Liver (tissue), 9 donors: ENCODE data around the gene DMRTB1. TPM values are rescaled to one million over a fixed set of nuclear protein-coding genes. Genes with fewer than 3 reads are reported as not detected.

Experiments
- DNase-seq: peaks from one replicate; pipeline ENCODE4 v3.0.0-alpha.2; 2017; ENCODE audit warnings: low spot score
- H3K27ac ChIP-seq, 2 donors: one replicate each; pipeline ENCODE4 v1.7.0; 2013; ENCODE audit warnings: inconsistent platforms in 2 of 2, low read length in 2 of 2, control low read depth in 1 of 2, low read depth in 1 of 2, mild to moderate bottlenecking in 1 of 2
- H3K27me3 ChIP-seq, 4 donors: one replicate each; pipeline versions ENCODE4 v1.6.1 to v1.7.0; 2013; ENCODE audit warnings: low read length in 3 of 4, inconsistent platforms in 1 of 4, mild to moderate bottlenecking in 1 of 4, moderate library complexity in 1 of 4; ENCODE audit not compliant: control insufficient read depth in 4 of 4, insufficient read depth in 4 of 4
- H3K36me3 ChIP-seq, 4 donors: one replicate each; pipeline versions ENCODE4 v1.6.1 to v1.7.0; 2013; ENCODE audit warnings: low read length in 3 of 4, mild to moderate bottlenecking in 3 of 4, low read depth in 1 of 4, moderate library complexity in 1 of 4; ENCODE audit not compliant: control insufficient read depth in 4 of 4, insufficient read depth in 3 of 4
- H3K4me1 ChIP-seq, 4 donors: one replicate each; pipeline versions ENCODE4 v1.6.1 to v1.7.0; 2013; ENCODE audit warnings: low read length in 3 of 4, mild to moderate bottlenecking in 3 of 4, moderate library complexity in 1 of 4; ENCODE audit not compliant: control insufficient read depth in 4 of 4, insufficient read depth in 4 of 4
- H3K4me3 ChIP-seq, 3 donors: one replicate each; pipeline versions ENCODE4 v1.6.1 to v1.7.0; 2013; ENCODE audit warnings: low read length in 3 of 3, control low read depth in 1 of 3, low read depth in 1 of 3, mild to moderate bottlenecking in 1 of 3
- H3K9ac ChIP-seq, 2 donors: one replicate each; pipeline ENCODE4 v1.7.0; 2013; ENCODE audit warnings: low read length in 2 of 2, mild to moderate bottlenecking in 2 of 2, moderate library complexity in 2 of 2, control low read depth in 1 of 2, low read depth in 1 of 2
- H3K9me3 ChIP-seq, 4 donors: one replicate each; pipeline versions ENCODE4 v1.6.1 to v1.7.0; 2013; ENCODE audit warnings: low read length in 3 of 4; ENCODE audit not compliant: control insufficient read depth in 4 of 4
- EGR1 ChIP-seq, 2 donors: IDR thresholded peaks; 2 replicates each; pipeline ENCODE4 v1.6.1; 2016 to 2018; ENCODE audit warnings: antibody characterized with exemption in 2 of 2, low read depth in 2 of 2
- FOXA2 ChIP-seq: IDR thresholded peaks from 2 replicates; pipeline ENCODE4 v1.6.1; 2016; ENCODE audit warnings: antibody characterized with exemption
- GABPA ChIP-seq, 2 donors: IDR thresholded peaks in 1 of 2; conservative IDR thresholded peaks in 1 of 2; 2 replicates each; pipeline ENCODE4 v1.6.1; 2016; ENCODE audit warnings: antibody characterized with exemption in 2 of 2, mild to moderate bottlenecking in 1 of 2, moderate library complexity in 1 of 2
- HNF4A ChIP-seq, 2 donors: conservative IDR thresholded peaks; 2 replicates each; pipeline ENCODE4 v1.6.1; 2016; ENCODE audit warnings: antibody characterized with exemption in 2 of 2, mild to moderate bottlenecking in 2 of 2
- HNF4G ChIP-seq: IDR thresholded peaks from 2 replicates; pipeline ENCODE4 v1.6.1; 2016; ENCODE audit warnings: antibody characterized with exemption
- JUND ChIP-seq, 2 donors: IDR thresholded peaks; 2 replicates each; pipeline ENCODE4 v1.6.1; 2016; ENCODE audit warnings: antibody characterized with exemption in 2 of 2
- NR2F2 ChIP-seq: IDR thresholded peaks from 2 replicates; pipeline ENCODE4 v1.6.1; 2016; ENCODE audit warnings: antibody characterized with exemption
- RAD21 ChIP-seq, 2 donors: IDR thresholded peaks; 2 replicates each; pipeline ENCODE4 v1.6.1; 2016; ENCODE audit warnings: antibody characterized with exemption in 2 of 2, mild to moderate bottlenecking in 2 of 2
- REST ChIP-seq: IDR thresholded peaks from 2 replicates; pipeline ENCODE4 v1.6.1; 2016; ENCODE audit warnings: antibody characterized with exemption, mild to moderate bottlenecking
- RXRA ChIP-seq, 2 donors: IDR thresholded peaks; 2 replicates each; pipeline ENCODE4 v1.6.1; 2017 to 2018; ENCODE audit warnings: antibody characterized with exemption in 2 of 2, mild to moderate bottlenecking in 1 of 2
- SP1 ChIP-seq: IDR thresholded peaks from 2 replicates; pipeline ENCODE4 v1.6.1; 2018; ENCODE audit warnings: antibody characterized with exemption, mild to moderate bottlenecking
- TAF1 ChIP-seq: conservative IDR thresholded peaks from 2 replicates; pipeline ENCODE4 v1.6.1; 2016; ENCODE audit warnings: antibody characterized with exemption, mild to moderate bottlenecking
- ZBTB33 ChIP-seq: IDR thresholded peaks from 2 replicates; pipeline ENCODE4 v1.6.1; 2016; ENCODE audit warnings: antibody characterized with exemption
- WGBS: extraction: QIAGEN DNeasy Blood & Tissue Kit; methylation state at CpG from one replicate; pipeline ENCODE4 v1.1.7; 2013; 5-methylcytosine and 5-hydroxymethylcytosine counted together
- polyA plus RNA-seq, 2 donors: library from polyadenylated mRNA; stranded (reverse) in 1 of 2; unstranded in 1 of 2; fragments of 200-250 nt in 1 of 2; fragments of >200 nt in 1 of 2; fragmentation: Nextera tagmentation in 1 of 2; extraction: Ambion mirVana in 1 of 2; gene quantifications; one replicate each; pipeline versions ENCODE4 v1.2.1 to v1.2.3, GENCODE V29; 2013 to 2015
- total RNA-seq, 2 donors: library from RNA; depleted of rRNA; stranded (reverse); fragments of >200 nt; gene quantifications; one replicate each; pipeline ENCODE4 v1.2.3, GENCODE V29; 2014
- TF ChIP-seq, protein P1 (sequence below): fragments of 150-350 bp; IDR thresholded peaks from 2 replicates; pipeline ENCODE4 v1.5.1; 2017; ENCODE audit warnings: improper control_type of control experiment, low read depth, low read length; ENCODE audit not compliant: missing input control
- TF ChIP-seq, protein P2 (sequence below): IDR thresholded peaks from 2 replicates; pipeline ENCODE4 v1.6.1; 2016; ENCODE audit warnings: antibody characterized with exemption
- donor health status: healthy.
- donor health status: healthy.
- donor health status: healthy.
- donor health status: healthy.
- donor health status: healthy.

The DMRTB1 gene
- total and polyA plus RNA-seq, 4 donors = not detected

GRCh38 chr1:53475664-53476063 is 16.5 kb downstream of the DMRTB1 start:
- Histone ChIP-seq H3K4me1 (no peaks in the 10 kb centered on the region), H3K9me3 (peaks cover 0 to 2% (median 0%) of the 10 kb centered on the region in 4 donors), H3K9ac (no peak overlapping the region), H3K4me3 (no peak overlapping the region), H3K27me3 (peaks cover 0 to 2% (median 0%) of the 10 kb centered on the region in 4 donors), H3K36me3 (no peaks in the 10 kb centered on the region), H3K27ac (no peak overlapping the region)
- TF ChIP-seq NR2F2 (no peak), TAF1 (no peak), REST (no peak), GABPA (IDR thresholded peaks at IDR 0.05 in 1 of 2, conservative IDR thresholded peaks at IDR 0.05 in 1 of 2) (no peak), HNF4G (no peak), FOXA2 (no peak)
- no peak for DNase-seq
- WGBS = 76% methylated on average over 7 of the region's 7 CpGs

- Histone ChIP-seq H3K9me3 (peaks cover 0 to 2% (median 0%) of the 10 kb centered on the region in 4 donors), H3K36me3 (no peaks in the 10 kb centered on the region), H3K27me3 (peaks cover 0 to 2% (median 0%) of the 10 kb centered on the region in 4 donors), H3K4me3 (no peak overlapping the region), H3K9ac (no peak overlapping the region), H3K27ac (no peak overlapping the region), H3K4me1 (no peaks in the 10 kb centered on the region)
- no peak for DNase-seq
- TF ChIP-seq REST = no peak
- TF ChIP-seq JUND (IDR thresholded peaks at IDR 0.05) = no peak
- TF ChIP-seq EGR1 (IDR thresholded peaks at IDR 0.05; ENCODE audit: low read depth in 2 of 2) = no peak
- no peak for TF ChIP-seq TAF1
- no peak for TF ChIP-seq HNF4A (conservative IDR thresholded peaks at IDR 0.05)
- no peak for TF ChIP-seq SP1
- no peak for TF ChIP-seq HNF4G
- TF ChIP-seq RAD21 (IDR thresholded peaks at IDR 0.05) = no peak
- TF ChIP-seq ZBTB33 = no peak
- no peak for TF ChIP-seq RXRA (IDR thresholded peaks at IDR 0.05)
- TF ChIP-seq, protein P1, sequence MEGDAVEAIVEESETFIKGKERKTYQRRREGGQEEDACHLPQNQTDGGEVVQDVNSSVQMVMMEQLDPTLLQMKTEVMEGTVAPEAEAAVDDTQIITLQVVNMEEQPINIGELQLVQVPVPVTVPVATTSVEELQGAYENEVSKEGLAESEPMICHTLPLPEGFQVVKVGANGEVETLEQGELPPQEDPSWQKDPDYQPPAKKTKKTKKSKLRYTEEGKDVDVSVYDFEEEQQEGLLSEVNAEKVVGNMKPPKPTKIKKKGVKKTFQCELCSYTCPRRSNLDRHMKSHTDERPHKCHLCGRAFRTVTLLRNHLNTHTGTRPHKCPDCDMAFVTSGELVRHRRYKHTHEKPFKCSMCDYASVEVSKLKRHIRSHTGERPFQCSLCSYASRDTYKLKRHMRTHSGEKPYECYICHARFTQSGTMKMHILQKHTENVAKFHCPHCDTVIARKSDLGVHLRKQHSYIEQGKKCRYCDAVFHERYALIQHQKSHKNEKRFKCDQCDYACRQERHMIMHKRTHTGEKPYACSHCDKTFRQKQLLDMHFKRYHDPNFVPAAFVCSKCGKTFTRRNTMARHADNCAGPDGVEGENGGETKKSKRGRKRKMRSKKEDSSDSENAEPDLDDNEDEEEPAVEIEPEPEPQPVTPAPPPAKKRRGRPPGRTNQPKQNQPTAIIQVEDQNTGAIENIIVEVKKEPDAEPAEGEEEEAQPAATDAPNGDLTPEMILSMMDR = no peak
- TF ChIP-seq, protein P2, sequence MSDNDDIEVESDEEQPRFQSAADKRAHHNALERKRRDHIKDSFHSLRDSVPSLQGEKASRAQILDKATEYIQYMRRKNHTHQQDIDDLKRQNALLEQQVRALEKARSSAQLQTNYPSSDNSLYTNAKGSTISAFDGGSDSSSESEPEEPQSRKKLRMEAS = no peak
- 76% methylated on average over 8 of the region's 8 CpGs for whole genome bisulfite sequencing
Observed at GRCh38 chr1:53476579-53476978, 17.4 kb downstream of the DMRTB1 start.
